ENCODE measurements around the gene ATP6V0E2. TPM values are rescaled to one million over a fixed set of nuclear protein-coding genes. Genes with fewer than 3 reads are reported as not detected.

Gene ATP6V0E2
- total RNA-seq, 1 donor from 2014 or later = 122 TPM

- FAIRE-seq (no peak), DNase-seq (ENCODE audit: low spot score in 2 of 2) (no peak)
These were observed 12.7 kb upstream of the ATP6V0E2 start for GRCh38 chr7:149860821-149861727.

- DNase-seq (ENCODE audit: low spot score in 2 of 2) (no peak), FAIRE-seq (no peak)
These were observed 12.1 kb upstream of the ATP6V0E2 start for GRCh38 chr7:149861728-149862045.

- no peak for FAIRE-seq
- DNase-seq (ENCODE audit: low spot score in 2 of 2) = no peak
These were observed 11.6 kb upstream of the ATP6V0E2 start for GRCh38 chr7:149862156-149862555.

- DNase-seq (ENCODE audit: low spot score in 2 of 2) (no peak), FAIRE-seq (no peak)
These were observed 10.3 kb upstream of the ATP6V0E2 start for GRCh38 chr7:149863500-149863899.

GRCh38 chr7:149864023-149864422, 9.7 kb upstream of the ATP6V0E2 start:
- DNase-seq (ENCODE audit: low spot score in 2 of 2) (no peak), FAIRE-seq (no peak)

- FAIRE-seq (no peak), DNase-seq (ENCODE audit: low spot score in 2 of 2) (no peak)
These were observed 9.0 kb upstream of the ATP6V0E2 start for GRCh38 chr7:149864751-149865150.

GRCh38 chr7:149865437-149865836, 8.3 kb upstream of the ATP6V0E2 start:
- FAIRE-seq (no peak), DNase-seq (ENCODE audit: low spot score in 2 of 2) (no peak)

GRCh38 chr7:149866139-149866778, 7.5 kb upstream of the ATP6V0E2 start:
- FAIRE-seq (no peak), DNase-seq (ENCODE audit: low spot score in 2 of 2) (no peak)

- no peak for FAIRE-seq
- no peak for DNase-seq (ENCODE audit: low spot score in 2 of 2)
These were observed 6.9 kb upstream of the ATP6V0E2 start for GRCh38 chr7:149866779-149867447.

- no peak for FAIRE-seq
- DNase-seq (ENCODE audit: low spot score in 2 of 2) = no peak
These were observed 5.8 kb upstream of the ATP6V0E2 start for GRCh38 chr7:149867762-149868622.

GRCh38 chr7:149868623-149869290, 5.0 kb upstream of the ATP6V0E2 start:
- DNase-seq (ENCODE audit: low spot score in 2 of 2) = no peak
- no peak for FAIRE-seq

GRCh38 chr7:149869291-149869650, 4.5 kb upstream of the ATP6V0E2 start:
- DNase-seq (ENCODE audit: low spot score in 2 of 2) (no peak), FAIRE-seq (no peak)

GRCh38 chr7:149869867-149870266, 3.9 kb upstream of the ATP6V0E2 start:
- DNase-seq (ENCODE audit: low spot score in 2 of 2) = no peak
- no peak for FAIRE-seq

- FAIRE-seq (no peak), DNase-seq (ENCODE audit: low spot score in 2 of 2) (no peak)
These were observed 3.5 kb upstream of the ATP6V0E2 start for GRCh38 chr7:149870274-149870673.

- no peak for FAIRE-seq
- no peak for DNase-seq (ENCODE audit: low spot score in 2 of 2)
These were observed 2.9 kb upstream of the ATP6V0E2 start for GRCh38 chr7:149870701-149871483.

- DNase-seq (ENCODE audit: low spot score in 2 of 2) = no peak
- FAIRE-seq = no peak
These were observed 2.2 kb upstream of the ATP6V0E2 start for GRCh38 chr7:149871576-149871975.

GRCh38 chr7:149872419-149873073, 1.2 kb upstream of the ATP6V0E2 start:
- FAIRE-seq = no peak
- DNase-seq (ENCODE audit: low spot score in 2 of 2) = peak; percentile 86 to 90

- no peak for FAIRE-seq
- no peak for DNase-seq (ENCODE audit: low spot score in 2 of 2)
These were observed 338 bp downstream of the ATP6V0E2 start for GRCh38 chr7:149873970-149874643.
